Smooth muscle cell of the coronary artery (primary cell): ENCODE results near the gene DTNB. TPM values are rescaled to one million over a fixed set of nuclear protein-coding genes. Genes with fewer than 3 reads are reported as not detected.

Experiments
- total RNA-seq: library from RNA; depleted of rRNA; stranded (reverse); fragments of >200 nt; gene quantifications from 2 replicates; pipeline ENCODE4 v1.2.3, GENCODE V29; 2014; ENCODE audit warnings: low replicate concordance

DTNB gene
- 3.9 and 4.7 TPM in 2 replicates for total RNA-seq

GRCh38 chr2:25673300-25674076 lies at the start of gene DTNB:
Gene DTNB (minus strand): TSS chr2:25673577. CDS start chr2:25652660, 20,917 bp downstream.

GRCh38 chr2:25341753-25342371 lies 331.5 kb downstream of the DTNB start, which contains the start of gene DNMT3A:
Gene DNMT3A (minus strand): TSS chr2:25341925. CDS start chr2:25313984, 27,941 bp downstream.

Other genes with a start within 250 kb of the DTNB start
- gene ASXL2, start 204.9 kb upstream of the DTNB start, total RNA-seq, result 3.2 and 15.2 TPM in 2 replicates